Stromal cell of bone marrow (primary cell): ENCODE data around the gene TIAM2.

Source experiments
- DNase-seq: peaks from one replicate; pipeline ENCODE4 v3.0.0-alpha.2; 2012; ENCODE audit warnings: low read depth

The TIAM2 gene

GRCh38 chr6:155064303-155064702, 69.2 kb downstream of the TIAM2 start:
- no peak for DNase-seq

GRCh38 chr6:155066361-155066760, 71.2 kb downstream of the TIAM2 start:
- peak; percentile 36 for DNase-seq

- no peak for DNase-seq
Observed at GRCh38 chr6:155066921-155067680, 72.0 kb downstream of the TIAM2 start.

GRCh38 chr6:155067956-155068615, 73.0 kb downstream of the TIAM2 start:
- DNase-seq, result no peak

DNA sequence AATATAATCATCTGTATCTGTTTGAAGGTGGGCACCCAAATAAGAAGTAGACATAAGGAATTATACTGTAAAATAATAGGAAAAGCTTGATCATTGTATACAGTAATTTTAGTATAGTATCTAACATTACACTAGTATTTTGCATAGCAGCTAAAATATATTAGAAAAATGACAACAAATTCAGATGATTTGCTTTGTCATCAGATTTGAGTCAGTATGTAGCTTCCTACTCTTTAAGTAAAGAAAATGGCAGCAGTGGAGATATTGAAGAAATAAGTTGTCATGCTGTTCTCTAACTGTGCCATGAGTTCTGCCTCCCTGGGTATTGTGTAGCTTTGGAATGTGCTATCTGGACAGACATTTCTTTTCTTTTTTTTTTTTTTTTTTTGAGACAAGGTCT, 74.4 kb downstream of the TIAM2 start:
- no peak for DNase-seq

GRCh38 chr6:155075930-155076695, 81.0 kb downstream of the TIAM2 start:
- no peak for DNase-seq

GRCh38 chr6:155077331-155077730, 82.2 kb downstream of the TIAM2 start:
- no peak for DNase-seq

DNA sequence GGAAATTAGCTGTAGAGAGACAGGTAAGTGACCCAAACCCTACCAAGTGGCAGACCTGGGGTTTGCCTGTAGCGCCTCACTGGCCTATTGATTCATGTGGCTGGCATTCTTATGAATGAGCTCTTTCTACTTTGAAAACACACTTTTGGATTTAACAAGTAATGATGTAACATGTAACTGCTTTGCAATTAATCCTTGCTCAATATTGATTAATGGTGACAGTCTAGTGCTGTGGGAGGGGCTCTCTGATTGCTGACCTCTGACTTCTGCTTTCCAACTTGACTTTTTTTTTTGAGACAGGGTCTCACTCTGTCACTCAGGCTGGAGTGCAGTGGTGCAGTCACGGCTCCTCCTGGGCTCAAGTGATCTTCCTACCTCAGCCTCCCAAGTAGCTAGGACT, 82.7 kb downstream of the TIAM2 start:
- DNase-seq, result no peak

GRCh38 chr6:155078331-155078745, 83.2 kb downstream of the TIAM2 start:
- DNase-seq, result no peak

DNA sequence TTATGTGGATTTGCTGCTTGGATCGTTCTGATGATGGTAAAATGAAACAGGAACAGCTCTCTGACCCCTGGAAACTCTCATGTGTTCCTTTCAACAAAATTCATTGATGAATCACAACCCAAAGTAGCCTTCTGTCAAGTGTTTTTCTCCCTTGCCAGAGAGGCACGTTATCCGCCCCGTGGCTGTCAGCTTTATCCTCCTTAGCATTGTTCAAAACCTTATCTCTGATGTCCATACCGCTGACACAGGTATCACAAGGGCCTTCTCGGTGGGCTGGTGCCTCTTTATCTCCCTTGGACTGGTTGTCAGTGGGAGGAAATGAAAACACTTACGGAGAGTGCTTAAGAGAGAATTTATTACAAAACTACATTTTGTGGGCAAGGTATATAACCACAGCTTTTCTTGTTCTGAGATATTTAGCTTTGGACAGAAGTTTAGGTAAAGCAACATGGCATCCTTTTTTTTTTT, 84.9 kb downstream of the TIAM2 start:
- DNase-seq, result no peak

DNA sequence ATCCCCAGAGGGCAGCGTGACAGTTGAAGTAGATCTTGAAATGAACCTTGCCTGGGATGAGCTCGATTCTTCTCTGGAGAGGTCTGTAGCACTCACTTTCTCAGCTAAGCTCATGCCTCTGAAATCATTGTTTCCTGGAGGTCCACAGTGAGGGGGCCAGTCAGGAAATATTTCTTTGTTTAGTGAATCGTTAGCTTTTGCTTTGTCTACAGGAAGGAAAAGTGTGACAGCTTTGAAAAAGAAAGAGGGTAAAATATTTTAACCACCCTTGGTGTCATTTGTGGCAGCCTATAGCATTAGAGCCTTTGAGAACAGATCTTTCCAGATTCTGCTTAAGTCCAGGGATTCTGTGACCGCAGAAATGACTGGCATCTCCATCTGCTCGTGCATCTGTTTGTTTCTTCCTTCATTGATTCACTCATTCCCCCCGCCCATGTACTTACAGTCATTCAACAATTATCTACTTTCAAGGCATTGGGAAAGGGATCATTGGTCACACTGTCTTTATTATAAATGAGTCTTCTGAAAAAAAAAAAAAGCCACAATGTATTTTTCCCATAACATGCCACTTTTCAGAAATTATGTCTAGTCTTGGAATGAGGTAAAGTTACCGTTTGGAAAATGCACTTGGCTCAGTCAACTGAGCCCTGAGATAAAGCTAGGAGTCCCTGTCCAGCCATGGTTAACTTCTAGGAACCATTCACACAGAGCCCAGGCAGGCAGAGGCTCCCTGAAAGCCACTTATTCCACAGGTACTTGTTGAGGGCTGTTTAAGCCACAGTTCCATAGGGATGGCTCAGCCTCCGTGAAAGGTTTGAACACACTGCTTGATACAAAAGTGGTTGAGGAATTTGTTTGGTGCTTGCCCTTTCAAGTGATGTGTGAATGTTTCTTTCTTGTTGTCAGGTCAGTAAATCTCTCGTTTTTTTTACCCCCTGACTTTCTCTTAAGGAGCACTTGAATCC, 86.0 kb downstream of the TIAM2 start:
- DNase-seq, result no peak

- DNase-seq, result no peak
Observed at GRCh38 chr6:155084431-155085123, 89.5 kb downstream of the TIAM2 start.

DNA sequence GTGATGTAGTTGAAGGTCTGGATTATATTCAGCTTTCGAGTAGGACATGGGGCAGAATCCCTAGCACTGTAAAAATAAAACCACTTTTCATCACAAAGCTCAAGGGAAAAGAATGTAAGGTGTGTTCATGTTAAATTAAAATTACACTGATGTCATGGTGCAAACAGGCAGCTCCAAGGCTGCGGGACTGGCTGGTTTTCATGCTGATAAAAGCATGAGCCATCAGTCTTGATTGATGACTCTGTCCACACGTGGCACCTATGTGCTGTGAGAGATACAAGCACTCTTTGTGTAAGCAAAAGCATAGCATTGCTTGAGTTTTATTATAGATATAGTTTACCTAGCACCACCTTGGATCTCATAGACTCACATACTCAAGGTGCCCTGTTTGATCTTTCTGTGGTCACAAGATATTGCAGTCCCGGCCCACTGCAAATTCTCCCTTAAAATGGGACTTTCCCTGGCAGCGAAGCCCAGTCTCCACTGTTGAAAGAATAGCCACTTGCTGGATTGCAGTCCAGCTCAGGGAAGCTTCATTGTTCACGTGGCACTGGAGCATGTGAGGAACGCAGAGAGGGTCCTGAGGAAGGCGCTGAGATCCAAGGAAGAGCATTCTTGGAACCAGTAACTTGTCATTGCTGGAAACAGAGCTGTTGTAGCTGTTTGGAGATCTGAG, 90.6 kb downstream of the TIAM2 start:
- DNase-seq, result no peak

GRCh38 chr6:155088856-155089255, 93.7 kb downstream of the TIAM2 start:
- DNase-seq, result no peak

GRCh38 chr6:155089746-155090145, 94.6 kb downstream of the TIAM2 start:
- no peak for DNase-seq

DNA sequence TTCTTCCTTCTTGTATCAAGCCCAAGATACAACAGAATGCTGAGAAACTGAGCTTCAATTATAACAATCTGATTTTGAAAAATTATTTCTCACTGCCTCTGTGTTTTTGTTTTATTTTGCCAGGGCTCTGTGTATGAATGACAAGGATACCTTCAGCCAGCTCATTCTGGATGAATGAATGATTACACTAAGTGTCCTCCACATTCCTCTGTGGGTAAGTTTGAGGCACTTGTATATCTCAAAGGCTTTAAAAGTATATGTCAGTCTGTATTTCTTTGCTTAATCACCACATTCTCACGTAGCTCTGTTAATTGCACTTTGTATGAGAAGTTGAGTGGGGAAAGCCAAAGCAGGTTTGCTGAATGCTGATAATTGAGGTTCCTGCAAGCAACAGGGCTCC, 95.1 kb downstream of the TIAM2 start:
- DNase-seq, result no peak

GRCh38 chr6:155091756-155092155, 96.6 kb downstream of the TIAM2 start:
- no peak for DNase-seq

DNA sequence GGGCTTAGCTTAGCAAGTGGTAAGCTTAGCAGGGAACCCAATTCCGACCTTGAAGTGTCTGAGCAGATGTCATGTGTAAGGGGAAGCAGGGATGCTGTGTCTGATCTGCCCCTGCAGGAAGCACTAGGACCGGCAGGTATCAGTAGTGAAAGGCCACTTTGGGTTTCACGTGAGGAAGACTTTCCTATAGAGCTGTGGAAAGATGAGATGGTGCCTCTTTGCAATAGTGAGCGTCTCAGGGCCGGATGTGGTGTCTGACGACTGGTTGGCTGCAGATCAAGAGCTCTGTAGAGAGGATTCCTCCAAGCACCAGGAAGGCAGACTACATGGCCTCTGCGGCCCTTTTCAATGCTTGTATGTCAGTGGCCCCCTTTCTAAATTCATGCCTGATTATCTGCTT, 98.3 kb downstream of the TIAM2 start:
- DNase-seq, result no peak

- no peak for DNase-seq
Observed at GRCh38 chr6:155100087-155100486, 105.0 kb downstream of the TIAM2 start.

DNA sequence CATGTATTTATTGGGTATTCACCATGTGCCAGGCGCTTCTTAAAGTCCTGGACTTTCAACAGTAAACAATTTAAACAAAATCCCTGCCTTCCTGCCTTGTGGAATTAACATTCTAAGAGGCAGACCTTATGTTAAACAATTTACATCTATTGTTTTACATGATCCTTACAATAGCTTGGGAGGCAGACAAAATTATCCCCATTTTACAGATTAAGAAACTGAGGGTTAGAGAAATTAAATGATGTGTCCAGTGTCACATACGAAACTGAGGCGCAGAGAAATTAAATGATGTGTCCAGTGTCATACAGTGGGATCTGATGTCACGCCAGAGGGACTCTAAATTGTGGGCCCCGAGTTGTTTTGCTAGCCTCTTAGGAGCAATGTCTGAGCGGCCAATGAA, 105.5 kb downstream of the TIAM2 start:
- no peak for DNase-seq
